ENCODE data around the gene KRT40.

Gene KRT40

DNA sequence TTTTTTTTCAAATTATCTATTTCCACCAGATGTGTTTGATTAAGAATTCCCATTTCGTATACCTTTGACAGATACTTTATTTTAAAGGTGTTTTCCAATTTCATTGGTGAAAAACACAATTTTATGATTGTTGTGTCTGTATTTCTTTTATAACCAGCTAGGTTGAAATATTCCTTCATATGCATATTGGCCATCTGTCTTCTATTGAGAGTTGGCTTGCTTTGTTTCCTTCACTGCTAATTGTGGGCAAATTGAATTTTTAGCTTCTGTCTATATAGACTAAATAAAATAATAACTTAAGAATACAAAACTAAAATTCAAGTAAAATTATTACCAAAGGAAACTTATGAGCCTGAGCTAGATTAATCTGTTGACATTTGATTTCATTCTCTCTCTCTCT lies 11.0 kb upstream of the KRT40 start:
- DNase-seq, result no peak

DNA sequence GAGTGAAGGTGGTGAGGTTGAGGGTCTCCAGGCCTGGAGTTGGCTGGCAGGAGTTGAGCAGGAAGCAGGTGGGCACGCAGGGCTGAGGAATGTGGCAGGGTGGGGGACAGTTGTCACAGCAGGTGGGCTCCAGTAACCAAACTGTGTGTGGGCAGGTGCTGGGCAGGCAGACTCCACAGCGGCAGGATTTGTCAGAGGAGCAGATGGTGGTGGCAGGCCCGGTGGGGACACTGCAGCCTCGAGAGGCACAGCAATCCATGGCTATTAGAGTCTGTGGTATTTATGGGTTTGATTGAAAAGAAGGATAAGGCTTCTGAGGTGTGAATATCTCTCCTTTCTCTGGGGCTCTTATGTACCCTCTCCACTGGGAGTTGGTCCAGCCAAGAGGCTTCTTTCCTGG lies 9.7 kb upstream of the KRT40 start, which contains the start of gene KRTAP3-3:
Gene KRTAP3-3 (minus strand): TSS at position 326 of the 400 bp plus-strand sequence. CDS start 67 bp downstream, at position 259.
- DNase-seq, result no peak

DNA sequence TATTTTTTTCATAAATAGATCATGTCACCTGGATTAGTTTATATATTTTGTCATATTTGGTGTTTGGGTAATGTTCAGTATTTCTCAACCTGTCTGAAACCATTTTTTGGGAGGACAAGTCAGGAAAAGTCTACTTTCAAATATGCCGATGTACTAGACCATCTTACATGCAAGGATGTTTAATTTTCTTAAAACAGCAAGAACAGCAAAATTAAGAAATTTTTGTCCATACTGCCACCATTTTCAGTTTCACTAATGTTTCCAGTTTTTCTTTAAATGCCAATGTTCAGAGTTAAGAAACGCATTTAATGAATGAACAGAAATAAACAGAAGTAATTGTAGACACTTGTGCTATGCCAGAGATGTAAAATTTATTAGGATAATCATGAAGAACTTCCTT lies 9.0 kb upstream of the KRT40 start:
- DNase-seq, result no peak

DNA sequence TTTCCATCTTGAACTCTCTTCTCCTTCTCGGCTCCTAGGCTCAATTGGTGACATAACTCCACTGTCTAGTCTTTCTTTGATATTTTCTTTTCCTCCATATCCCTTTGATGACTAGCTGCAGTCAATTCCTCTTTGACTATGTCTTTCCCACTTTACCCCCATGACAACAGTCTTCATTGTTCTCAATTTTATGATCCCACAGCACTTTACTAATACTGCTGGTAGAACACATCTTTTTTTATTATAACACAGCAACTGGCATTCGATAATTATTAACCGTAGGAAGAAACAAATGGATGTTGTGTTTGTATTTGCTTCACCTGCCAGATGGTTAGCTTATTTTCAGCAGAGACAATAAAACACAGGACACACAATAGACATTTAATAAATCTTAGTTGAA lies 8.5 kb upstream of the KRT40 start:
- DNase-seq, result no peak

DNA sequence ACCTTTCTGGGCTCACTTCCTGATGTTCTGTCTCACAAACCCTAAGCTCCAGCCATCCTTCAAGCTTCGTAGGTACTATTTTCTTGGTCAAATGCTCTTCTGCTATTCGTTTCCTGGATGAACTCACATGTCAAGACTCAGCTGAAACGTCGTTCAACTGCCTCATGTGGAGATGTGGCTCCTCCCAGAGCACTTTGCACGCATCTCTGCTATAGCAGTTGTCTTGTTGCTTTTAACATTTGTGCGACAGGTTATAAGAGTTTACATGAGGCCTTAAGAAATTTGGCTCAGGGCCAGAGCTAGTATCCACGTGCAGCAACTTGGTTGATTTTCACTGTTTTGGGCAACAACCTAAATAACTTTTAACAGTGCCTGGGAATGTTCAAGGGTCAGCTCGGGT lies 2.8 kb upstream of the KRT40 start:
- no peak for DNase-seq

DNA sequence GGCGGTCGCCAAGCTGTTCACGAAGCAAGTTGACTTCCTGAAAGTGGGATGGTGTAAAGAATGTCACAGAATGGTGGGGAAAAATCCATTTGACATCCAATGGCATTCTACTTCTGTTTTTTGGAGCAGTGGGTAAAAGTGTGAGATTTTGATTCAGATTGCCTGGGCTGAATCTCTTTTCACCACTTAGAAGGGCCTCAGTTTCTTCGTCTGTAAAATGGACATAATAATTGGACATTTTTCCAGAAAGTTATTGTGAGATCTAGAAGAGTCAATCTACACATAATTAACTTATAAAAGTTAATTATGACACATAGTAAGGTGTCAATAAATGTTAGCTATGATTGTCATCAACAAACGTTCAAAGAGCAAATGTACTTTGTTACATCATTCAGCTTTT lies 3.0 kb downstream of the KRT40 start:
- DNase-seq, result no peak

DNA sequence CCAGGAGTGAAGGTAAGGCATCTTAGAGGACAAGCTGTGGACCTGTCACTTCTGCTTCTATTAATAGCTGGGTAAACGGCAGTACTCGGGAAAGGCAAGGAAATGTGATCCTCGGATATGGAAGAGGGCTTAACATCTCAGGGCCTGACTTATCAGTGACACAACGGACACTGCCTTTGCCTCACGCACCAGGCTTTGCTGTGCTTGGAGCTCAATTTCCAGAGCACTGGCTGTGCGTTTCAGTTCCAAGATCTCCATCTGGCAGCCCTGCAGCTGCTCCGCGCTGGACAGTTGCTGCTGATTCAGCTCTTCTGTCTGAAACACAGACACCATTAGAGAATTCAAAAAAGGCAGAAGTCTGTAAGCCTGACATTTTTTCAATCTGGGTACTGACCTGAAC lies 3.5 kb downstream of the KRT40 start:
- no peak for DNase-seq

DNA sequence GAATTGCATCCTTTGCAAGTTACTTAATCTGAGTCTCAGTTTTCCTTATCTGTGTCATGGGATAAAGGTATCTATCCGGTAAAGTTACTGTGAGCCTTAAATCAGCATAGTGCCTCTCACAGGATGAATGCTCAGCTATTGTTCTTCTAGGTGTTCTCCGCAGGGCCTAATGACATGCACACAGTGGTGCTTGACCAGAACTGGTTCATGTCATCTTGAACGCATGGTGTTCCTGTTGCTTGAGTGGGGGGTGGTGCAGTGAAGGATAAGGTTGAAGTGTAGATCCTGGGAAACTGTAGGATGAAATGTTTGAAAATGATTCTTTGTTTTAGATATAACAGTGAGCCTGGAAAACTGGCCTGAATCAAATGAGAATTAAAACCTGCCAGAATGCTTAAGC lies 4.0 kb downstream of the KRT40 start:
- DNase-seq, result no peak

DNA sequence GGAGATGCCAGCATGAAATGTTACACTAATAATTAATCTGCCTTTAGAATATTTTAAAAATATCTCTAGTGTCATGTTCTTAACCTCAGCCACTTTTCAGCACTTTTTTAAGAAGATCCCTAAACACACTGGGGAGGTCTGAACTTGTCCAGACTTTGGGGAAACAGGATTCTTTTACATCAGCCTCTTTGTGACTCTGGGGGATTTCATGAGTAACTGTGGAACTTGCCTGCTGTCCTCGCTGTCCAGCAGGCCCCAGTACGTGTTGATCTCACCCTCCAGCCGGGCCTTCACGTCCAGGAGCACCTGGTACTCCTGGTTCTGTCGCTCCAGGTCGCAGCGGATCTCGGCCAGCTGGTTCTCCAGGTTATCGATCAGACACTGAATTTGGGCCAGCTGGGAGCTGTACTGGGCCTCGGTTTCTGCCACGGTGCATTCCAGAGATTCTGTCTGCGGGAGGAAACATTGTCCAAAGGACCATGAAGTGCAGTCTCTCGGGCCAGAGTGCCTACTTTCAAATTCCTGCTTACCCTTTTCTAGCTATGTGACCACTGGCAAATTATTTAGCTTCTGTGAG lies 5.5 kb downstream of the KRT40 start:
- DNase-seq, result no peak

DNA sequence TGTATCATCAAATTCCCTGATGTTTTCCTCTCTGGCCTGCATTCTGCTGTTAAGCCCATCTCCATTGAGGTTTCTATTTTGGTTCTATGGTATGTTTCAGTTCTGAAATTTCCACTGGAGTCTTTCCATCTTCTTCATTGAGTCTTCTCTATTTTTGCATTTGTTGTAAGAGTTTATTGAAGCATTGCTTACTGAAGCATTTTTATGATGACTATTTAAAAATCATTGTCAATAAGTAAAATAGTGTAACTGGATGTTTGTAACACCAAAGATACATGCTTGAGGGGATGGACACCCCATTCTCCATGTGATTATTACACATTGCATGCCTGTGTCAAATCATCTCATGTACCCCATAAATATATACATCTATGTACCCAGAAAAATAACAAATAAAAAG lies 8.6 kb downstream of the KRT40 start:
- DNase-seq, result no peak

DNA sequence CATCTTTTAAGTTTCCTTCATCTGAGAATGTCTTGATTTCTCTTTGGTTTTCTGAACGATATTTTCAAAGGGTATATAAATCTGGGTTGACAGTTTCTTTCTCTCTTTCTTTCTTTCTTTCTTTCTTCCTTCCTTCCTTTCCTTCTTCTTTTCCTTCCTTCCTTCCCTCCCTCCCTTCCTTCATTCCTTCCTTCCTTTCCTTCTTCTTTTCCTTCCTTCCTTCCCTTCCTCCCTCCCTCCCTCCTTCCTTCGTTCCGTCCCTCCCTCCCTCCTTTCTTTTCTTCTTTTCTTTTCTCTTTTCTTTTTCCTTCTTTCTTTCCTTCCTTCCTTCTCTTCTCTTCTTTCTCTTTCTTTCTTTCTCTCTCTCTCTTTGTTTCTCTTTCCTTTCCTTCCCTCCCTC lies 9.8 kb downstream of the KRT40 start:
- DNase-seq, result no peak

DNA sequence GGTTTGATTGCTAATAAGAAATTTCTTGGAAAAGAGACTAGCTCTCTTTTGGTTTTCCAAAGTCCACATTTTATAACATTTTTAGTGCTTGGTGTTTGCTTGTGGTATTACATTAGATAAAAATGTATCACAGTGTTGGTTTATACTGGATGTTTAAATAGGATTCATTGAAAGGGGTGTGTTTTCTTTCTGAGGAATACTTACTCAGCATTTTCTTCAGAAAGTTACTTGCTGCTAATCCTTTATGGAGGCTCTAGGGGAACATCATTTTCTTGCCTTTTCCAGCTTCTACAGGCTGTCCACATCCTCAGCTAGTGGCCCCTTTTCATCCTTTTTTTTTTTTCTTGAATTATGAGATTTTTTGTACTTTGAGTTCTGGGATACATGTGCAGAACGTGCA lies 16.5 kb downstream of the KRT40 start:
- no peak for DNase-seq

DNA sequence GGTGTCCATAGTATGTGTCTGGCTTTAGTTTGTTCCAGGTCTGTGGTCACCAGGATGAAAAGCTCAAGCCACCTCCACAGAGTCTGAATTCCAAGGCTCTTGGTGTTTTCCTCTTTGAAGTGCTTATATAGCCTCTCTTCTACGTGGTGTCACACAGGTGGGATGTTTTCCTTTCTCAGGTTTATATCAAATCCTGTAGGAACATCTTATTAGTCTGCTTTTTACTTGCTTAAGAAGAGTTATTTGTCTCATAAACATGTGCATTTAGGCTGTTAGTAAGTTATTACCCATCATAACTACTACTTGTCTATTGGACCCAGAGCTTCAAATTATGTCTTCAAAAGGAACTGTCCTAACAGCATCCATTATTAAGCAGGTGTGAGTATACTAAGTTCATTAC lies 17.3 kb downstream of the KRT40 start, which contains the start of gene KRT39:
Gene KRT39 (minus strand): TSS at position 101 of the 400 bp plus-strand sequence. CDS start 92 bp downstream, at position 9.
- no peak for DNase-seq

DNA sequence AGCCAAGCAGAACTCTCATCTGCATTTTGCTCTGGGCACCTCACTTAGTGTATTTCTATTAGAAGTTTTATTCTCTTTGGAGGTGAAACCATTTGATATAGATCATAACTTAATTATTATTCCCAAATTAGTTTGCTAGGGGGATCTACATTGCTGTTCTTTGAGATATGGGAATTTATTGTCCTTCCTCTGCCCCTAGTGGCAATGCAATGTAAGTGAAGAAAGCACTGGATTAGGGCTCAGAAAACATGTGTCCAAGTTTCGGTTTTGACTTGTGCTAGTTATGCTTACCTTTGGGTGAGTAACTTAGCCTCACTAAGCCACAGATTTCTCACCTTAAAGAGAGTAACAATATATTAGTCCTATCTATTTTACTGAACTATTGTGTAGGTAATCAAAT lies 20.3 kb downstream of the KRT40 start:
- DNase-seq, result no peak

DNA sequence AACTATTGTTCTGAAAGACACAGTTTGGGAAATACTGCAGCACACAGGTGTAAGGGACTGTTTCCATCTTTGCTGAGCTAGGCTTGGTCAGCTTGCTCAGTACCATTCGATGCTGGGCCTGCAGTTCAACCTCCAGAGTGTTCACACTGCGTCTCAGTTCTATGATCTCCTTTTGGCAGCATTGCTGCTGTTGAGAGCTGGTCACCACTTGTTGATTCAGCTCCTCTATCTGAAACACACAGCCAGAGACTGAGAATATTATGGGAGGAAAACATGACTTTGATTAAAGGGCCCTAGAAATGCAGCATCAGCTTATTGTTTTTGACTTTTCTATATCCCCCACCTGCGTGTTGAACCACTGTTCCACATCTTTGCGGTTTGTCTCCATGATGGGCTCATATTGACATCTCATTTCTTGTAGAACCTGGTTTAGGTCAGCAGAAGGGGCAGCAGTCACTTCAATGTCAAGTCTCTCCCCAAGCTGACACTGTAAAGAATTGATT lies 22.0 kb downstream of the KRT40 start:
- DNase-seq, result no peak

DNA sequence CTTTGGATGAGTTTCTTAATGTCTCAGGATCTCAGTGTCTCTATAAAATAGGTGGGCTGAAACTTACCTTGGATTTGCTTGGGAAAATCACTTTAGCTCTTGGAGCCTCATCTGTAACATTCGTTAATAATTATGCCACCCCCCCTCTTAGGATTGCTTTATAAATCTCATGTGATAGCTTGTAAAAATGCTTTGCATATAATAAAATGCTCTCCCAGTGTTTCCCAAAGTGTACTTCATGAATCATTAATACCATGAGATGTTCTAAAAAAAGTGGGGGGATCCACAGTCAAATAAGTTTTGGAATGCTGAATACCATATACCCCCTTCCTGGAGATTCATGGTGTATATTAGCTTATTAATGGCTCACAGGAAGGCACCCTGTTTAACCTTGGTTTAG lies 22.5 kb downstream of the KRT40 start:
- DNase-seq, result no peak

DNA sequence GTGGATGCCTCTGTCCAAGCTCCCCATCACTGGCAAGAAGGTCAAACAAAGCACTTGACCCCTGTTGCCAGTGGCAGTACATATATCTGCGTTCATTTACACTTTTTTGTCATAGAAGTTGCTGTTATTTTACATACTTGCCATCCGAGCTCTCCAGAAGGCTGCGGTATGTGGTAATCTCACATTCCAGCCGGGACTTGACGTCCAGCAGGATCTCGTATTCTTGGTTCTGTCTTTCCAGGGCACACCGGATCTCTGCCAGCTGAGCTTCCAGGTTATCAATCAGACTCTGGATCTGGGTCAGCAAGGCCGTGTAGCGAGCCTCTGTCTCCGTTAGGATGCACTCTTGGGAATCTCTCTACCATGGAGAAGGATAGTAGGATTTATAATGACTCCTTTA lies 24.0 kb downstream of the KRT40 start:
- no peak for DNase-seq

DNA sequence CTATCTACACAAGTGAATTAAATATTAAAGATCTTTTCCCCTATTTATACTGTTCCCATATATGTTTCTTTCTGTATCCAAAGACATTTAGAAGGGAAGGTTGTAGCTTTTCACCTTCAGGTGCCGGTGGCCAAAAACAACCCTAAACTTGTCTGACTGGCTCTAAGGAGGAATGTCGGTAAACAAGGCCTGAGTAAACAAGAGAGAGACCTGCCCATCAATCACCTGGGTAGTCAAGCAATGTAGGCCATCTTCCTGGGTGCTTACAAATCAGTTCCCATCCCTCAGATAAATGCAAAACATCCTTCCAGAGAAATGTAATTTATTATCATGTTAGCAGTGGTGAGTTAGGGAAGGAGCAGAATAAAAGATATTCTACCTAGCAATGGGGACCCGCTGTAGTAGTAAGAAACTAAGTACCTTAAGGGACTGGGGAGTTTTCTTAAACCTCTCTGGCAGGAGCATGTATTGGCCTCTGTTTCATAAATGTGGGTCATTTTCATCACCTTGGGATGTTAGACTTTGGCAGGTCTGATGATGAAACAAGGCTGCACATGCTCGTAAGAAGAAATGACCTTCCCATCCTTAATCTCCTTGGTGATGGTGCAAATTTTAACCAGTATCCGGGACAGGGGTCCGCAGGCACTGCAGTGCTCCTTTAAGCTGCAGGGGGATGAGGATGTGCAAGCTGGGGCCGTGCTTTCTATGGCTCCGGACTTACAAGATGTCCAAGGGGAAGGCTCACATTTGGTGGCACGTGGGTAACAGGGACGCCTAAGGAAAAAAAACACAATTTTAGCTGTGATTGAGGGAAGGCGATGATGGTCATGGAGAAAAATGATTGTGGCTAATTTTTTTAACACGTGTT lies 25.8 kb downstream of the KRT40 start:
- DNase-seq, result no peak

DNA sequence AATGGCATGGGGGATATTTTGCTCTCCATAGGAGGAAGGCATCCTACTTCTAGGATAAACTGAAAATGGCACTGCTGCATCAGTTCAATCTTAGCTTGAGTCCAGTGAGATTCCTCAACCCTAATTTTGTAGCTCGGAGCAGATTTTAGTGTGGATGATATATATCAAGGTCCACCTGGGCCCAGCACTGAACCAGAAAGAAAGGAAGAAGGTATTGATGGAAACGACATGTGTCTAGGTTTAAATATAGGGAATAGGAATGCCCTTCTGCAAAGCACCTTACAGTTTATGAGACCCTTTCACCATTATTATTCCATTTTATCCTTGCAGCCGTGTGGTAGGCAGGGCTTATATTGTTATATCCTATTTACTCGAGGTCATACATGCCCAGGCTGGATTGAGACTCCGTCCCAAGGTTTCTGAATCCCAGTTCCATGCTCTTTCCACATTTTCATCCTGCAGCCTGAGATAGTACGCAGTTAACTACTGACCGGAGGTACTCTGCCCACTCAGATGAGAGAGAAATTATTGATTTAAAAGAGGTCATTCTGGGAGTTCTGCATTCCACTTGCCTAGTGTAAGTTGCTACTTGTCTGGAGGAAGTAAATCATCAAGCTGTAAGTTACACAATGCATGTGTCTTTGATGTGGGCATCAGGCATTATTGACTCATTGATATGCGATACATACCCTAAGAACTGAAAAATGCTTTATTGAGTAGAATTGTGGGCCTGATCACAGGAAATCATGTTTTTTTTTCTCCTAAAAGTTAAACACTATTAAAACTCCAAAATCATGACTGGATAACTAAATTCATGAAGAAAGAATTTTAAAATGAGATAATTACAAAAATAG lies 27.5 kb downstream of the KRT40 start:
- DNase-seq, result no peak

DNA sequence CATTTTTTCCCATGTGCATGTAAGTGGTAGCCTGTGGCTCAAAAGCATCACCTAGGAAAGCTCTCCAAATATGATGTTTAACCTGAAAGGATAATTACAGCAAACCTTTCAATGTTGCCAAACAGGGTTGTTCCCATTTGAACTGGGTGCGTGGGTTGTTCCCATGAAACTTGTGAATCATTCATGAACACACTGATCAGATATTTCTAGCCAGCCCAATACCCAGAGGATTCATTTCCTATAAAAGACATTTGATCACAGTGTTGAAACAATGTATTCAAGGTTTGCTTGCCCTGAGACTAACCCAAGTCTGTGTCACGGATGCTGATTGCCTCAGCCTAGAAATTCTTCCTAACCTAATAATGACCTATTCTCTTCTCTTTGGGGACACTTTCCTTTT lies 30.2 kb downstream of the KRT40 start:
- DNase-seq, result no peak

DNA sequence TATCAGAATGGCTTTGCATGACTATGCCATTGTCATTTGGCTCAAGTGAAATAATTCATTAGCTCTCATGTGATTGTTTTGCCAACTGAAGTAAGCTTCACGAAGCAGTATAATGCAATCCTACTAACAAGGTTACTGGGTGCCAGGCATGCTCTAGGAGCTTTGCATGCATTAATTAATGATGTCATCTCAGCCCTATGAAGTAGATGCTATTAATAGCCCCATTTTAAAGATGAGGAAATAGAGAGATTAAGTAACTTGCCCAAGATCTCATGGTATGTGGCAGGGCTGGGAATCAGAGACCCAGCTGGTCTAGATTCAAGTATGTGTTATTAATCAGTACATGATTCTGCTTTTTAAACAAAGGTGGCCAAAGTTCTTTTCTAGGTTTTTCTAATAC lies 31.5 kb downstream of the KRT40 start:
- no peak for DNase-seq

DNA sequence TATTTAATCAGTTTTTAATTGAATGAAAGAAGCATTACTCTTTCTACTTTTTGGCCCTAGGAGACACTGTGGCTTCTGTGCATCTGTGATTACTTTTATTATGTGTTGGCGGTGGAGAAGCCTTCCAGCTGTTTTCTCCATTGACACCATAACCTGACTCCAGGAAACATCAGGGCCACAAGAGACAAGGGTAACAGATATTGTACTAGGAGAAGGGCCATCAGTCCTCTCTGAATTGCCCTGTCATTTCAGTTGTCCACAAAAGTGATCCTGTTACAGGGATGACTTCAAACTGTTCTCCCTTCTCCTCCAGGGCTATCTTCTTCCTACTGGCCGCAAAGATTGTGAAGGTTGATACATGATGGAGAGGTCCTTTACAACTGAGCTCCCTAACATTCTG lies 32.0 kb downstream of the KRT40 start:
- no peak for DNase-seq

DNA sequence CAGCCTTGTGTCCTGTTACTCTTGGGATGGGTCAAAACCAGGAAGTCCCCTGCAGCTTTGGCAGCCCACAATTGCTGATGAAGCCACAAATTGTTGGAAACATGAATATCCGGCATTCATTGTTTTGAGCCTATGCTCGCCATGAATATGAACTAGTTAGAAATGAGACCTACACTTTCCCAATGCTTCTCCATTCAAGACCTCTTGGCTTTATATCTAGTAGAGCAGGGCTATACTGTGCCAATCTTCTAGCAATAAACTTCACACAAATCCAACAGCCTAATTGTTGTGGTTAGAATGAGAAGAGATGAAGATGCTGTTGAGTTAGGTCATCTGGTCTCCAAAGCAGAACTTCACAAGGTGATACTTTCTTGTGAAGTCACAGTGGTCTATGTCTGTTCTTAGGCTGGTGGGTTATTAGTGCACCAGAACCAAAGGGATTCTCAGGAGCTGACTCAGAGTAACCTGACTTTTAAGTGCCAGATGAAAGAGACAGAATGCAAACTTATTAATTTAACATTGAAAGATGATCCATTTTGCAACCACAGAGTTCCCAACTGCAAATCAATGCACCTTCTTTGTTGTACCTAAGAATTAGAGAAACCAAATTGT lies 33.0 kb downstream of the KRT40 start:
- DNase-seq, result no peak
